Measurements from ENCODE around the gene DNER.

DNA sequence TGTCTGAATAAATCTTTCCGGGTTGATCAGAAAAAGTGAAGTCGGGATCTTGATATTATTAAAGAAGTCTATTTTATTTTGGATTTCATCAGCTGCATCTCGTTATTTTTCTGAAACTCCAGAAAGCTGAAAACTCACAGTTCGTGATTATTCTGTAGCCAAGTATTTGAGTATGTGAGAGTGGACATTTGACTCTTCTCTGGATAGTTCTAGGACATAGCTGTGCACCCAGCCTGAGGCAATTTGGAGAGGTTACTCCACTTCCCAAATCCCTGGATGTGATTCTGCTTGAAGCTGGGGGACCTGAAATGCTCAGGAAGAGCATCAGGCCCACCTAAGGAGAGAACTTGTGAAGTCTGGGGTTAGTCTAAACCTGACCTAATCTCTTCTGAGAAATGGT lies 325.6 kb downstream of the DNER start:
- TF ChIP-seq, protein P1, sequence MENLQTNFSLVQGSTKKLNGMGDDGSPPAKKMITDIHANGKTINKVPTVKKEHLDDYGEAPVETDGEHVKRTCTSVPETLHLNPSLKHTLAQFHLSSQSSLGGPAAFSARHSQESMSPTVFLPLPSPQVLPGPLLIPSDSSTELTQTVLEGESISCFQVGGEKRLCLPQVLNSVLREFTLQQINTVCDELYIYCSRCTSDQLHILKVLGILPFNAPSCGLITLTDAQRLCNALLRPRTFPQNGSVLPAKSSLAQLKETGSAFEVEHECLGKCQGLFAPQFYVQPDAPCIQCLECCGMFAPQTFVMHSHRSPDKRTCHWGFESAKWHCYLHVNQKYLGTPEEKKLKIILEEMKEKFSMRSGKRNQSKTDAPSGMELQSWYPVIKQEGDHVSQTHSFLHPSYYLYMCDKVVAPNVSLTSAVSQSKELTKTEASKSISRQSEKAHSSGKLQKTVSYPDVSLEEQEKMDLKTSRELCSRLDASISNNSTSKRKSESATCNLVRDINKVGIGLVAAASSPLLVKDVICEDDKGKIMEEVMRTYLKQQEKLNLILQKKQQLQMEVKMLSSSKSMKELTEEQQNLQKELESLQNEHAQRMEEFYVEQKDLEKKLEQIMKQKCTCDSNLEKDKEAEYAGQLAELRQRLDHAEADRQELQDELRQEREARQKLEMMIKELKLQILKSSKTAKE (CRISPR knock-in tag; IDR thresholded peaks at IDR 0.05; ENCODE audit: borderline replicate concordance) = no peak
- TF ChIP-seq EP300 (IDR thresholded peaks at IDR 0.05; ENCODE audit: low read depth in 2 of 2, low read length in 2 of 2) (no peak), EP300 (CRISPR knock-in tag; IDR thresholded peaks at IDR 0.05; ENCODE audit: borderline replicate concordance) (no peak), ZBTB7A (CRISPR knock-in tag; IDR thresholded peaks at IDR 0.05) (no peak), CHD2 (IDR thresholded peaks at IDR 0.05; ENCODE audit: low read depth, low read length) (no peak), MYNN (CRISPR knock-in tag; IDR thresholded peaks at IDR 0.05; ENCODE audit: low read depth) (no peak), CCDC6 (CRISPR knock-in tag; IDR thresholded peaks at IDR 0.05) (no peak), ZNF83 (CRISPR knock-in tag; IDR thresholded peaks at IDR 0.05; ENCODE audit: borderline replicate concordance) (no peak), POLR2A (IDR thresholded peaks at IDR 0.05; ENCODE audit: insufficient read depth in 1 of 2, low read depth in 2 of 2, low read length in 2 of 2) (no peak), POLR2AphosphoS5 (IDR thresholded peaks at IDR 0.05; ENCODE audit: low read depth, low read length) (no peak)
- TF ChIP-seq, protein P2, sequence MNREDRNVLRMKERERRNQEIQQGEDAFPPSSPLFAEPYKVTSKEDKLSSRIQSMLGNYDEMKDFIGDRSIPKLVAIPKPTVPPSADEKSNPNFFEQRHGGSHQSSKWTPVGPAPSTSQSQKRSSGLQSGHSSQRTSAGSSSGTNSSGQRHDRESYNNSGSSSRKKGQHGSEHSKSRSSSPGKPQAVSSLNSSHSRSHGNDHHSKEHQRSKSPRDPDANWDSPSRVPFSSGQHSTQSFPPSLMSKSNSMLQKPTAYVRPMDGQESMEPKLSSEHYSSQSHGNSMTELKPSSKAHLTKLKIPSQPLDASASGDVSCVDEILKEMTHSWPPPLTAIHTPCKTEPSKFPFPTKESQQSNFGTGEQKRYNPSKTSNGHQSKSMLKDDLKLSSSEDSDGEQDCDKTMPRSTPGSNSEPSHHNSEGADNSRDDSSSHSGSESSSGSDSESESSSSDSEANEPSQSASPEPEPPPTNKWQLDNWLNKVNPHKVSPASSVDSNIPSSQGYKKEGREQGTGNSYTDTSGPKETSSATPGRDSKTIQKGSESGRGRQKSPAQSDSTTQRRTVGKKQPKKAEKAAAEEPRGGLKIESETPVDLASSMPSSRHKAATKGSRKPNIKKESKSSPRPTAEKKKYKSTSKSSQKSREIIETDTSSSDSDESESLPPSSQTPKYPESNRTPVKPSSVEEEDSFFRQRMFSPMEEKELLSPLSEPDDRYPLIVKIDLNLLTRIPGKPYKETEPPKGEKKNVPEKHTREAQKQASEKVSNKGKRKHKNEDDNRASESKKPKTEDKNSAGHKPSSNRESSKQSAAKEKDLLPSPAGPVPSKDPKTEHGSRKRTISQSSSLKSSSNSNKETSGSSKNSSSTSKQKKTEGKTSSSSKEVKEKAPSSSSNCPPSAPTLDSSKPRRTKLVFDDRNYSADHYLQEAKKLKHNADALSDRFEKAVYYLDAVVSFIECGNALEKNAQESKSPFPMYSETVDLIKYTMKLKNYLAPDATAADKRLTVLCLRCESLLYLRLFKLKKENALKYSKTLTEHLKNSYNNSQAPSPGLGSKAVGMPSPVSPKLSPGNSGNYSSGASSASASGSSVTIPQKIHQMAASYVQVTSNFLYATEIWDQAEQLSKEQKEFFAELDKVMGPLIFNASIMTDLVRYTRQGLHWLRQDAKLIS (CRISPR knock-in tag; IDR thresholded peaks at IDR 0.05) = no peak
- TF ChIP-seq, protein P3, sequence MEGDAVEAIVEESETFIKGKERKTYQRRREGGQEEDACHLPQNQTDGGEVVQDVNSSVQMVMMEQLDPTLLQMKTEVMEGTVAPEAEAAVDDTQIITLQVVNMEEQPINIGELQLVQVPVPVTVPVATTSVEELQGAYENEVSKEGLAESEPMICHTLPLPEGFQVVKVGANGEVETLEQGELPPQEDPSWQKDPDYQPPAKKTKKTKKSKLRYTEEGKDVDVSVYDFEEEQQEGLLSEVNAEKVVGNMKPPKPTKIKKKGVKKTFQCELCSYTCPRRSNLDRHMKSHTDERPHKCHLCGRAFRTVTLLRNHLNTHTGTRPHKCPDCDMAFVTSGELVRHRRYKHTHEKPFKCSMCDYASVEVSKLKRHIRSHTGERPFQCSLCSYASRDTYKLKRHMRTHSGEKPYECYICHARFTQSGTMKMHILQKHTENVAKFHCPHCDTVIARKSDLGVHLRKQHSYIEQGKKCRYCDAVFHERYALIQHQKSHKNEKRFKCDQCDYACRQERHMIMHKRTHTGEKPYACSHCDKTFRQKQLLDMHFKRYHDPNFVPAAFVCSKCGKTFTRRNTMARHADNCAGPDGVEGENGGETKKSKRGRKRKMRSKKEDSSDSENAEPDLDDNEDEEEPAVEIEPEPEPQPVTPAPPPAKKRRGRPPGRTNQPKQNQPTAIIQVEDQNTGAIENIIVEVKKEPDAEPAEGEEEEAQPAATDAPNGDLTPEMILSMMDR (CRISPR knock-in tag; IDR thresholded peaks at IDR 0.05) = no peak

Measured in HepG2 (cell line).